ENCODE data around the gene MYO9B.

DNA sequence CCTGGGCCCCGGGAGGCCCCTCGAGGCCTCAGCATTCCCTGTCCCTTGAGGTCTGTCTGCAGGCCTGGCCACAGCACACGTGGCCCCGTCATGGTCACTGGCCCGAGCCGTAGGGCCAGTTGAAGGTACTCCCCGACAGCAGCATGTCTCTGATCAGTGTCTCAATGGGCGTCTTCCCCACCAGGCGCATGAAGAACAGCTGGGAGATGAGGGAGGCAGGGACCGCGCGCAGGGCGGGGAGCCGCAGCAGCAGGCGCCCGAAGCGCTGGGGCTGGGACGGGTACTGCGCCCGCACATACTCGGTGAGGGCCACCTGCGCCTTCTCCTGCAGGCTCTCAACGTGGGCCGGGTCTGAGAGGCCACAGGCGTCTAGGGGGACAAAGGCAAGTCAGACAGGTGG lies 156.7 kb downstream of the MYO9B start:
- TF ChIP-seq EZH2phosphoT487 (IDR thresholded peaks at IDR 0.05; ENCODE audit: insufficient read depth, low read depth) = no peak
- no peak for TF ChIP-seq EZH2 (IDR thresholded peaks at IDR 0.05; ENCODE audit: insufficient read depth, poor library complexity, severe bottlenecking)

Measured in GM23248 (cell line).